Hematopoietic multipotent progenitor cell treated with erythropoietin and hydrocortisone succinate and interleukin-3 and kit ligand, for 17 days (in vitro differentiated cells): Measurements from ENCODE around the gene SCRN2.

ENCODE experiments used
- DNase-seq: peaks from one replicate; pipeline ENCODE4 v3.0.0-alpha.2; 2015; ENCODE audit warnings: low spot score

Gene SCRN2

DNA sequence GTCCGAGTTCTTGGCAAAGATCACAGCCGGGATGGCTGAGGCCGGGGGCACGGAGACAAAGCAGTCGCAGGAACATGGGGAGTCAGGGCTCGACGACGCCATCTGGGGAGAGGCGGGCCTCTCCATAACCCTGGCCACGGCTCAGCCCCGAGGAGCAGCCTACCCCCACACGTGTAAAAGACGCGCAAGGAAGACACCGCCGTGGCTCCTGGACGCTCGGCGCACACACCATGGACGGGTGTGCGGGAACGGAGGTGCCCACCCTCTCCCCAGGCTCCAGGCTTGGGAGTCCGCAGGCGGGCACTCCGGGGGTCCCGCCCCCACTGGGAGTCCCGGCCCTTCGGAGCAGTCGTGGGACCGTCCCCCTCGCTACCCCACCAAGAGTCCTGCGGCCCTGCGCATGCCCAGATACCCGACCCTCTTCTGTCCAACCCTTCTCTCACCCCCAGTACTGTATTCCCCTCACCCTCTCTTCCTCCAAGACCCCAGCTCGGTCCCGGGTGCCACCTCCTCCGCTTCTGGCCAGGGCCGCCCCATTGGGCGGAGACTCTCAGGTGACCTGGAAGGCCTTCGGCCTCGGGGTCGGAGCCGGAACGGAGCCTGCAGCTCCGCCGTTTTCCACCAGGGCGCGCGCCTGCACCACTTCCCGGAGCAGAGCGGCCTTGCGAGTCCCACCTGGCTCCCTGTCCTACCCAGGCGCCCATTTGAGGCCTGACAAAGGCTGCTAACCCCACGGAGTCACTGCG lies at the start of gene SCRN2:
Gene SCRN2 (minus strand): TSS at position 532 of the 746 bp plus-strand sequence. CDS start 430 bp downstream, at position 102.
- peak; percentile 81 for DNase-seq

DNA sequence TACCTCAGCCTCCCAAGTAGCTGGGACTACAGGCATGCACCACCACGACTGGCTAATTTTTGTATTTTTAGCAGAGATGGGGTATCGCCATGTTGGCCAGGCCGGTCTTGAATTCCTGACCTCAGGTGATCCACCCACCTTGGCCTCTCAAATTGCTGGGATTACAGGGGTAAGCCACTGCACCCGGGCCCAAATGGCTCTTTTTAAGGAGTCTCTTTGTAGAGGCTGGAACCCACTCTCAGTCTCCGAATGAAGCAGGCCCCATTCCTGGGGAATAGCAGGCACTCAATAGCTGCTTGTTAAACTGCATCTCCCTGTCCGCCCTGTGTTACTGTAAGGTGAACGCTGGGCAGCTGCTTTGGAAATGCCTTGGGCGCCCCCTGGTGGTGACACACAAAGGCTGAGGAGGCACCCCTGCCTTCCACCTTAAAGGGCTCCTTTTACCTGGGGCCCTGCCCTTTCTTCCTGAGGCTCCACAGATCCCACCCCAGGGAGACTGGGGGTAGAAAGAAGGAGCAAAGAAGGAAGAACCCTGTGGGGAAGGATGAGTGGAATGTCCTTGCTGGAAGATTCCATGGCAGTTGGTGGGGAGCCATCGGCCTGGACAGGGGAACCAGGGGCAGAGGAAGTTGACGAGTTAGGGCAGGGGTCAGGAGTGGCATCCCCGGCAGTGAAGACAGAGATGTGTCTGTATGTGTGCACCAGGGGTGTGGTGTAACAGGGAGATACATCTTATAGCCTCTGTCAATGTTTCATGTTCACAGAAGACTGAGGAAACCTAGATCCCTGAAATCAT lies 48.9 kb upstream of the SCRN2 start:
- DNase-seq = peak; percentile 88

DNA sequence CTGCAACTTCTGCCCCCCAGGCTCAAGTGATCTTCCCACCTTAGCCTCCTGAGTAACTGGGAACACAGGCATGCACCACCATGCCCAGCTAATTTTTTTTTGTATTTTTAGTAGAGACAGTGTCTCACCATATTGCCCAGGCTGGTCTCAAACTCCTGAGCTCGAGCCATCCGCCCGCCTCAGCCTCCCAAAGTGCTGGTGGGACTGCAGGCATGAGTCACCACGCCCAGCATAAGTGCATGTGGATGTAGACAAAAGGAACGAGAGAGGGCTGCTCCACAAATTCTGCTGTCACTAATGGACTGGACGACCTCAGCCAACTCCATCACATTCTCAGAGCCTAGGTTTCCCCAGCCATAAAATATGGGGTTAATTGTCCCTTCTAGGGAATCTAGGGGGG lies 47.2 kb upstream of the SCRN2 start:
- DNase-seq = no peak

DNA sequence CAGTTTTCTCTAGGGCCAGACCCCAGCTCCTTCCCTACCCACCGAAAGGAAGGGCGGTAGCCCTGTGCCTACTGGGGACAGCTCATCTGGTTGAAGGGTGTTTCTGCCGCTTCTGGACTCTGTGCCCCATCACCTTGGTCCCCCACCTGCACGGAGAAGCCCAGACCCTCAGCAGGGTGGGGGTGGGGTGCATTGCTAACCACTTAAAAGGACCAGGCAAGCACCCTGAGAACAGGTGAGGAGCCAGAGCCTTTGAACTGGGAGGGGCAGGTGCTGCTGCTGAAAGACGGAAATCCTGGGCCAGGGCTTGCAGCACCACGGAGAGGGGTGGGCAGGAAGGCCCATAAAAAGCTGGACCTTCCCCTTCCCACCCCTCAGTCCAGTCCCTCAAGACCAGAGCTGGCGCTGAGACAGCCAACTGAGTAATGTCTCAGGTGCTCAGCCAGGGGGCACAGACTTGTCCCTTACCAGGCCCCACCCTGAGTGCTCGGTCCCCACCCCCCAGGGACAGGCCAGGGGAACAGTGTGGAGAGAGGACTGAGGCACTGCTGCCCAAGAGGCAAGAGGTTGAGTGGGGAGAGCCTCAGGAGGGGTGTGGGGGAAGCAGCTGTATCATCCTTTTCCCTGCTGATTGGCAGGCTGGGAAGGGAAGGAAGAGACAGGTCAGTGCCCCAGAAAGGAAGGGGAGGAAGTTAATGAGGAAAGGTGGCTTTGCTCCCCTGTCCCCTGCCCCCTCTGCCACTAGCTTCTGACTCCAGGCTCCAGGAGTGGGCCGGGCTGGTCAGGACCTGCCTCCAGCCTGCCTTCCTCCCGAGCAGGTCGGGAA lies 44.0 kb upstream of the SCRN2 start:
- DNase-seq = no peak

DNA sequence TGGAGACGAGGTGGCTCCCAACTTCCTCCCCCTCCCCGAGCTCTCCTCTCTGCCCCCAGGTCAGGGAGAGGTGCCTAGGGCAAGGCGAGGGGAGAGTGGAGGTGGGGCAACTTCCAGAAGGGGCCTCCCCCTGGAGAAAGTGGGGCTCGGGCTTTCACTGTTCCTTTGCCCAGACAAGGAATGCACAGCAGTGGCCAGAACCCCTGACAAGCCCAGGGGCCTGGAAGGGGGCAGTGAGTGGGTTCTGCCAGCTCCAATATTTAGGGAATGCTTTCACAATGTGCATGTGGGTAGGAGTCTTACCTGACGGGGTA lies 43.3 kb upstream of the SCRN2 start:
- no peak for DNase-seq

DNA sequence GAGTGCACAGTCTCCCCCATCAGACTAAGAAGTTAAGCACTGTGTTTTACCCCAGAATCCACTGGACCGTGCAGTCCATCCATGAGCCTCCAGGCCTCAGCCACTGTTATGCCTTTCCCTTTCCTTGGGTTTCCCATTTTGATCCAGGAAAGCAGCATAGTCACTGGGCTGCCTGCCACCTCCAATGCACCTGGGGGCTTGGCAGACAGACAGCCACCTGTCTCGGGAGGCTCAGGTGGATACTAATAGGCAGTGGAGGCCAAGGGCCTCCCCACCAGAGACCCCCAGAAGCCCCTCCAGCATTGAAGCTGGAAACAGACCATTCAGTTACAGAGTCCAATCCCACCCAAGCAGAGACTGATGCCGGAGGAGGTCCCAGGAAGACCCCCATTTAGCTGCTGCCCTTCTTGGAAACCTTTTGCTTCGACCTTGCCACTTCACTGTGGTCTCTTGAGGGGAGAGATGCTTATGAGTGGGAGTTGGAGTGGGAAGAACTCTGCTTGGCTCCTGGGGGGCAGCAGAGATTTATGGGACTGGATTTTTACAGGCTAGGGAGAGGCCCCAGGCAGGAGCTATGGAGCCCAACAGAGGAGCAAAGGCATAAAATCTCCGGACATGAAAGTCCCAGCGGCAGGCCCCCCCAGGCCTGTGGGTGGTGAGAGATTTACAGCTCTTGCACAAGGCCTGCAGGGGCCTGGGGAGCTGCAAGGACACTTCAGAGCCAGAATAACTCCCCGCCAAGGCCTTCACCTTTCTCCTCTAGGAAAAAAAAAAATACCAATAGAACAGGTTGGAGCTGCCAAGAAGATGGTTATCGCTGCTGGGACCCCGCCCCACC lies 42.7 kb upstream of the SCRN2 start:
- DNase-seq = no peak

DNA sequence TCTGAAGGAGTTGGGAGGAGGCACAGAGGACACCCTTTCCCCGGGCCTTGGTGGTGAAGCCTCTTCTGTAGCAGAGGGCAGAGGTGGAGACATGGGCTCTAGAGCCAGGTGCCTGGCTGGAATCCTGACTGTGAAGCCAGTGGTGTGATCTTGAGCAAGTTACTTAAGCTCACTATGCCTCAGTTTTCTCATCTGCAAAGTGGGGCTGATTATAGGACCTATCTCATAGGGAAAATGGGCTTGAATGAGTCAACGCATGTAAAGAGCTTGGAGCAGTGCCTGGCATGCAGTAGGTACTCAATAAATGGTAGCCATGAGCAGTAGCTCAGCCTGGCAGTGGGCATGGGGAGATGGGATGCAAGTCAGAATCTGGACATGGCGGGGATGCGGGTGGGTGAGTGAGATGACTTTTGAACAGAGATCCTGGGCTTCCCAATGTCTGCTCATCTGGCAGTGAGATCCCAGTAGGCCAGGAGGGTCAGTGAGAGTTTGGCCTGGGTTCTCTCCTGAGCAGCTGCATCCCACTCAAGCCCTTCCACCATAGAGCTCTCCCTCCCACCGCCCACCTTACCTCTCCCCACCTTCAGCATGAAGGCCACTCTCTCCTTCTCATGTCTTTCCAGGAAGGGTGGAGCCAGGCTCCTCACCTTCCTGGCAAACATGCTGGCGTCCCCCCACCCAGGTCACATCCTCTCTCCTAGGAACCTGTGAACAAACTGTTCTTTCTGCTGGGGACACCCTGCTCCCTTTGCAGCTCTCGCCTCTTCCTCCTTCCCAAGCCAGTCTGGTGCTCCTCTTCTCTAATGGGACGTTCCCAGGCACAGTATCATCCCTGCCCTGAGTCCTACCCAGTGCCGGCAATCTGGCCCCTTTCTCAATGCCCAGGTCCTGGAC lies 41.9 kb upstream of the SCRN2 start:
- DNase-seq = no peak

DNA sequence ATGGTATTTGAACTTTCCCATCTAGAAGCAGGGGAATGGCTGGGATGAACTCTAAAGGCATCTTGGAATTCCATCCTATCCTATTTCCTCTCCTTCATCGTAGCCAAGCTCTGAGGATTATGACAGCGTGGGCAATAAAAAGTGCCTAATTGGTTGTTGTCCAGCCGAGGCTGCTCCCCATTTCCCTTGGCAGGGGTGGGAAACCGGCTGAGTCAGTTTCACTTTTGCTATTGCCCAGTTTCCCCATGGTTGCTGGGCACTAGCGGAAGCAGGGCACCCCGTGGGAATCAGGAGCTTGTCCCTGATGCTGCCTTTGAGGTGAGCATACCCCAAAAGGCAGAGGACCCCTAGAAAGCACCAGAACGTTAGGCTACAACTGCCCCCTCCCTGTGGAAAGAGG lies 41.2 kb upstream of the SCRN2 start:
- no peak for DNase-seq

DNA sequence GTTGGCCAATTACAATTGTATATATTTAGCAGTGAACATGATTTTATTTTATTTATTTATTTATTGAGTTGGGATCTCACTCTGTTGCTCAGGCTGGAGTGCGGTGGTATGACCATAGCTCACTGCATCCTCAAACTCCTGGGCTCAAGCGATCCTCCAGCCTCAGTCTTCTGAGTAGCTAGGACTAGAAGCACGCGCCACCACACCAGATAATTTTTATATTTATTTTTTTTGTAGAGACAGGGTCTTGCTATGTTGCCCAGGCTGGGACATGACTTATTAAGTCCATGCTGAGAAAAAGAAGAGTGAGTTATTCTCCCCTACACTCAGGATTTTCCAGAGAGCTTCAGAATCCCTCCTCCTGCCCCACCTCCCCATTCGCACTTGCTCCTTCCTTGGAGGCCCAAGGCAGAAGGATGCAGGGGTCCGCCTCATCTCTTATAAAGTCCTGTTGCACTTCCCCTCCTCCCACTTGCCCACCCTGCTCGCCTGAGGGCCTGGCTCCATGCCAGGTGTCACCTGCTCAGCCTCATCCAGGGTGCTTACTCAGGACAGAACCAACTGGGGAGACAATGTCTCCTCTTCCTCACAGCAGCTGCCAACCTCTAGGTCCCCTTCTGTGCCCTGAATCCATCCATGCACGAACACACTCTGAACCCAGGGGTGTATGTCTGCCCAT lies 38.8 kb upstream of the SCRN2 start:
- DNase-seq = no peak

DNA sequence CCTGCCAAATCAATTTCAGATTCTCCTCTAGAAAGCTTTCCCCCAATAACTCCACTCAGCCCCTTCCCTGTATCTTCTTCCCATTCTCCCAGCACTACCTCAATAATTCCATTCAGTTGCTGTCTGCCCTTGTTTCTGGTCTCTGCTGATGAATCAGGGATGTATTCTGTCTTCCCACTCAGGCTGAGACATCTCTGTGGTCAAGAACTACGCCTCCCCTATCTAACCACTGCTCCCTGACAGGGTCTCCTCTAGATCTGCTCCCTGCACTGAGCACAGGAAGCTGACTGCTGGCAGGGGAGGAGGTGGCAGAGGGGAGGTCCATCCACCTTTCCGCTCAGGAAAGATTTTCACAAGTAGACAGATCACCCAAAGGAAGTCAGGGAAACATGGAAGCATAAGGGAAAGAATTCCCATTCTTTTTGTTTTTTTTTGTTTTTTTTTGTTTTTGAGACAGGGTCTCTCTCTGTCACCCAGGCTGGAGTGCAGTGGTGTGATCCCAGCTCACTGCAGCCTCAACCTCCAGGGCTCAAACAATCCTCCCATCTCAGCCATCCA lies 38.0 kb upstream of the SCRN2 start:
- no peak for DNase-seq

DNA sequence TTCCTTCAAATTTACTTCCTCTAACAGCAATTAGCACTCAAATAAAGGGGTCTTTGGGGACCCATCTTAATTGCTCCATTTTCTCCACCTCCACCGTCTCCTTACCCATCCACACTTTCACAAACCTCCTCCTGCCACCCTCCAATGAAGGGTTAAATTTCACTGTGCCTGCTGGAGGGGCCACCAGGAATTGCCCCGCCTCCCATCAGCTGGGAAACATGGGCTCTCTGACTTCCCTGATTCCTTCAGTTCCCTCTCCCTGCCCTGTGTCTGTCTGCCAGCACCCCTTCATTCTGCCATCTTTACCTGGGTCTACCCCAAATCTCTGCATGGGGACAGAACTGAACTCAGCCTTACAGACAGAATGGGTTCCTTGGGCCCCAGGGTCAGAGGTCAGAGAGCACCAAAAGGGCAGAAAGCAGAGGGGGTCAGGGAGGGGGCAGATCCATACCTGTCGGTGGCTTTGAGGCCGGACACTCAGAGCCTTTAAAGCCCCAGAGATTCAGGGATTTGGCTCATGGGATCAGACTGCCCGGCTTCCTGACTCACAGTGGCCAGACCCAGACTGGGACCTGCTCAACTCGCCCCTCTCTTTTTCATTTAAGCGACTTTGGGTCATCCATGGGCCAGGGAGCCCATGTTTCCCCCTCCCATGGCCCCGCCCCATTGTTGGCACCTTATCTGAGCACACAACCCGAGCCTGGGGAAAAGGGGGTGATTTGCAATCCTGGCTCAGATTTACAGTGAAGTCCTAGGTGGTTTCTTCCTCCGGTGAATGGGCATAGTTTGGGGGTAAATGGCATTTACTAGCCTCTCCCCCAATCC lies 37.3 kb upstream of the SCRN2 start:
- no peak for DNase-seq

DNA sequence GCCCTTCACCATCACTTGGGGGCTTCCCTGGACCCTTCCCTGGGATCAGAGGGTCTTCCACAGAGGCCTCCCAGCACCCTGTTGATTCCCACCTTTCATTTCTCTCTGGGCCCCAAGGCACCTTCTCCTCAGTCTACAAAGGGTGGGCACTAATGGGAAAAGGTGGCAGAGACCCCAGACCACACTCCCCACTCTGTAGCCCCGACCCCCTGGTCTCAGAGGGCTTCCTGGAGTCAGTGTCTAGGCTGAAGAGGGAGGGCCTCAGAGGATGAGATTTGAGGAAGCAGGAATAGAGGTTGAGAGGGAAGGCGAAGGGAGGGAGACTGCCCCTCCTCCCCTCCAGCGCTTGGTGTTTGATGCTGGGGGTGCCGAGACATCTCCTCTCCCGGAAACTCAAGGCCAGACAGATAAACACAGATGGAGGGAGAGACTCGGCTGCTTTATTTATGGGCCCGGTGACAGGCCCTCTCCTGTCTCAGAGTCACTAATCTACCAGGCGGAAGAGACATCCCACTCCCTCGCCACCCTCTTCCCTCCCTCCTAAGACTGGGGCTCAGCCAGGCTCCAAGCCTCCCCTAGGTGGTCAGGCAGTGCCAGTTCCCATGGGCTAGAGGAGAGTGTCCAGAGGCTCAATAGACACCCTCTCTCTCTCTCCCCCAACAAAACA lies 36.4 kb upstream of the SCRN2 start:
- DNase-seq = no peak

DNA sequence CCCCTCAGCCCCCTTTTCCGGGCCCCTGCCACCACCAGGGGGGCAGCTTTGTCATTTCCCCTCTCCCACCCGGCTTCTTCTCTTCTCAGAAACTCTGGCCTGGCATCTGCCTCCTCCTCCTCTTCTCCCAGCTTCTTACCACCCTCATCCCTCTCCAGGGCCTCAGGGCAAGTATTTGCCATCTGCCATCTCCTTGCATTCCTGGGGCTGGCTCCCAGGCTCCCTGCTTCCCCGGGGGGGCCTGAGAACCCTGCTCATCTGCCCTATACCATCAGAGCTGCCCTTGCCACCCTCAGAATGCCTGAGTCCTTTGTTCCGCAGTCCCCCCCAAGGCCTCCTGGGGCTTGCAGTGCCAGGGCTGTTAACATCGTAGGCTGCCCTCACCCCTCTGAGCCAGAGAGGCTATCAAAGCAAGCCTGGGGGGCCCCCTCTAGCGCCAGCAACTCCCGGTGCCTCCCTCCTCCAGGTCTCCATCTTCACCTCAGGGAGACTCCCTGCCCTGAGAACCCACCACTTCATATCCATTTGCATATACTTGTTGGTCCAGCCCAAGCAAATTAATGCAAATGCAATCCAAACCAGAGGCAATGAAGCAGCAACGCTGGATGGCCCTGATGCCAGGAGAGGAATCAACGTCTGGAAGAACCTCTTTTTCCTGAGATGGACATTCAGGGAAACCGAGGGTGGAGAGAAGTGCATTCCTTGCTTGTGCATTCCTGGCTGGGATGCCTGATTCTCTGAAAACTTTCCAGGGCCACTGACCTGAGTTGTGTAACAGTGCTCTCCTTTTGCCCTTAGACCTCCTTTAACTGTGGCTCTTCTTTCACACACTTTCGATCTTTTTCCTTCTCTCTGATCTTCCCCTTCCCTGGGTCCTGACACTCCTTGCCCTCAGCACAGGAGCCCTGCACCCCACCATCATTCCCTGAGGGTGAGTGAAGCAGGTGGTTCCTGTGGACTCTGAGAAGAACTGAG lies 34.2 kb upstream of the SCRN2 start:
- no peak for DNase-seq

DNA sequence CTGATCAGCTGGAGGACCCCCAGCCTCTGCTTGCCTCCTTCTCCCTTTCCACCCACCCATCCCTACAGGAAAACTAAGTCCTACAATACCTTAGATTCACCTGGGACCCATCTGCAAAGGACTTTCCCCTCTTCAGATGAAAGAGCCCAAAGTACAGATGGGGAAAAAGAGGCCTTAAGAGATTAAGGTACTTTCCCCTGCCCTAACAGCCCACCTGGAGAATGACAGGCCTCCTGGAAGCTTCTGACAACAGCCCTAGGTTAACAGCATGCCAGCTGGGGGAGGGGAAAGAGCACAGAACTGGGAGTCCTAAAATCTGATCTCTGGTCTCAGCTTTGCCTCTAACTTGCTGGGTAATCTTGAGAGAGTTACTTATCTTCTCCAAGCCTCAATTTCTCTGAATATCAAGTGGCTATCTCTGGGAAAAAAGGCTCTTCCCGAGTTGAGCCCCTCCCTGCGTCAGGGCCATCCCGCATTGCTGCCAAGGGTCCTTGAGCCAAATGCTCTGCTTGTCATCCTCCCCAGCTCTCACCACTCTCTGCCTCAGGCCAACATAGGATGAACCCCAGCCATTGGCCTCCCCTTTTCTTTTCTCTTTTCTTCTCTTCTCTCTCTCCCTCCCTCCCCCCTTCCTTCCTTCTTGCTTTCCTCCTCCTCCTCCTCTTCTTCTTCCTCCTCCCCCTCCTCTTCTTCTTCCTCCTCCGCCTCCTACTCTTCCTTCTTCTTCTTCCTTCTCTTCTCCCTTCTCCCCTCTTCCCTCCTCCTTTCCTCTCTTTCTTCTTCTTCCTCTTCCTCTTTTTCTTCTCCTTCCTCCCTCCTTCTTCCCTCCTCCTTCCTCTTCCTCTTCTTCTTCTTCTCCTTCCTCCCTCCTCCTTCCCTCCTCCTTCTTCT lies 32.4 kb upstream of the SCRN2 start:
- no peak for DNase-seq

DNA sequence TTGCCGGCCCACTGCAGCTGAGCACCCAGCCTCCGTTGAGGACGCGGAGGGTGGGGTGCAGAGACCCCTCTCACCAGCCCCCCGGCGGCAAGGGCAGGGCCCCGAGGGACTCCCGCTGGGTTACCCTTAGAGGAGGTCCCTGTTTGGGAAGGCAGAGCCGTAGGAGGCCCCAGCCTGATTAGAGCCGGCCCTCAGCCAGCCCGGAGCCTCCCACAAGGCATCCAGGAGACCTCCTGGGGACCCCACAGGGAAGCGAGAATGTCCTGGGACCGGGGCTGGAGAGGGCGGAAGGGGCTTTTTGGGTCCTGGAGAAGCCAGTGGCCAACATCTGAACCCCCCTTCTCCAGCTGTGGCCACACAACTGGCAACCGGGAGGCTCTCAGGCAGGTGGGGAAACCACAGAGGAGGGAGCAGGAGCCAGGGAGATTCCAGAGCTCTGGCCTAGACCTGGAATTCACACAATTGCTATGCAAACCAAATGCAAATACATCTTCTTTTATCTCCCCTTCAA lies 31.6 kb upstream of the SCRN2 start:
- DNase-seq = no peak
